22Rv1 (cell line): Measurements from ENCODE around the gene FGFR2.

Source experiments
- H3K27ac ChIP-seq: fragments of 450-650 bp; 2 replicates; pipeline ENCODE4 v1.5.1; 2017
- CTCF ChIP-seq: fragments of 450-650 bp; IDR thresholded peaks from 2 replicates; pipeline ENCODE4 v1.5.1; 2017; ENCODE audit warnings: mild to moderate bottlenecking
- ZFX ChIP-seq: fragments of 450-650 bp; IDR thresholded peaks from 2 replicates; pipeline ENCODE4 v1.6.1; 2017; ENCODE audit warnings: antibody characterized with exemption, borderline replicate concordance

The FGFR2 gene

GRCh38 chr10:121609426-121610380 lies 11.5 kb upstream of the FGFR2 start:
- TF ChIP-seq ZFX (no peak), CTCF (no peak)
- no peak overlapping the region for H3K27ac ChIP-seq

GRCh38 chr10:121608469-121609190 lies 10.4 kb upstream of the FGFR2 start:
- no peak for TF ChIP-seq ZFX
- peak; percentile 96 for TF ChIP-seq CTCF
- H3K27ac ChIP-seq = no peak overlapping the region

GRCh38 chr10:121607310-121608055 lies 9.2 kb upstream of the FGFR2 start:
- TF ChIP-seq CTCF (no peak), ZFX (no peak)
- no peak overlapping the region for H3K27ac ChIP-seq

GRCh38 chr10:121605708-121606107 lies 7.5 kb upstream of the FGFR2 start:
- H3K27ac ChIP-seq = no peak overlapping the region
- no peak for TF ChIP-seq ZFX
- TF ChIP-seq CTCF = no peak

GRCh38 chr10:121601458-121601857 lies 3.2 kb upstream of the FGFR2 start:
- H3K27ac ChIP-seq = no peak overlapping the region
- TF ChIP-seq ZFX = no peak
- no peak for TF ChIP-seq CTCF

- H3K27ac ChIP-seq = no peak overlapping the region
- TF ChIP-seq ZFX (no peak), CTCF (no peak)
Measured at GRCh38 chr10:121600611-121601010, 2.4 kb upstream of the FGFR2 start.
